Lower leg skin (tissue), 3 donors: ENCODE measurements around the gene GADD45G.

Experiments used
- CTCF ChIP-seq, 3 donors: fragments of 450-650 bp; IDR thresholded peaks; one replicate each; pipeline ENCODE4 v1.5.1; 2016; ENCODE audit warnings: antibody characterized with exemption in 3 of 3, mild to moderate bottlenecking in 3 of 3, moderate library complexity in 2 of 3
- POLR2A ChIP-seq, 2 donors: fragments of 450-650 bp; IDR thresholded peaks; one replicate each; pipeline ENCODE4 v1.6.1; 2016 to 2017; ENCODE audit warnings: antibody characterized with exemption in 2 of 2, mild to moderate bottlenecking in 1 of 2, moderate library complexity in 1 of 2

GRCh38 chr9:89632736-89633135 lies 27.9 kb downstream of the GADD45G start:
- no peak for TF ChIP-seq CTCF (IDR thresholded peaks at IDR 0.05)
- TF ChIP-seq POLR2A (IDR thresholded peaks at IDR 0.05), result no peak
